GM12891 (cell line): ENCODE data around the gene DIP2A.

Experiments used
- DNase-seq: peaks from one replicate; pipeline ENCODE4 v3.0.0; 2011; ENCODE audit warnings: low spot score; ENCODE audit not compliant: insufficient read length
- FAIRE-seq: peaks from 2 replicates; lab custom pipeline; 2011; peaks lifted over from hg19 to GRCh38; lab: Jason Lieb, UNC
- PAX5 ChIP-seq: IDR thresholded peaks from 2 replicates; pipeline ENCODE4 v1.6.1; 2011; ENCODE audit warnings: low read length, moderate library complexity, mild to moderate bottlenecking; ENCODE audit not compliant: insufficient read depth, severe bottlenecking
- POLR2A ChIP-seq: IDR thresholded peaks from 2 replicates; pipeline ENCODE4 v1.6.1; 2011; ENCODE audit warnings: low read depth, low read length, control low read depth
- POLR2AphosphoS5 ChIP-seq: IDR thresholded peaks from 2 replicates; pipeline ENCODE4 v1.6.1; 2011; ENCODE audit warnings: low read depth, low read length, control low read depth
- POU2F2 ChIP-seq: IDR thresholded peaks from 2 replicates; pipeline ENCODE4 v1.6.1; 2011; ENCODE audit warnings: low read depth, mild to moderate bottlenecking, control low read depth, low read length, moderate library complexity
- SPI1 ChIP-seq: IDR thresholded peaks from 2 replicates; pipeline ENCODE4 v1.6.1; 2011; ENCODE audit warnings: low read depth, low read length, control low read depth
- TAF1 ChIP-seq: IDR thresholded peaks from 2 replicates; pipeline ENCODE4 v1.6.1; 2011; ENCODE audit warnings: low read depth, low read length, control low read depth

Gene DIP2A

DNA sequence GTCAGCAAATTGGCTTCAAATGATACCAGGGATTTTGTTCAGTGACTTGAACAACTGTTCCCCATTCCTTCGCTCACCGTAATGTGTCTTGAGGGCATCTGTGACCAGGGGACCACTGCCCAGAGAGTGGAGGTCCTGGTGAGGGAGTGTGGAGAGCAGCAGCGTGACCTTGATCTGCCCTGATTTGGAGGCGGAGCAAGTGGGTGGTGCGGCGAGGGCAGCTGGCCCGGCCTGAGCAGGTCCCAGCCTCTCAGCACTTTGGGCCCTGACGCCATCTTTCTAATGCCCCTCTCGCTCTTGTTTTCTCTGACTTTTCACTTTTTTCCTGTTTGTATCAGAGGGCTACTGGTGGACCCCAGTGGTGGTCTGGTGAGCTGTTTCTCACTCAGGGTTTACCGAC lies 31.1 kb downstream of the DIP2A start:
- TF ChIP-seq PAX5 (no peak), POU2F2 (no peak), POLR2AphosphoS5 (no peak)
- no peak for FAIRE-seq

DNA sequence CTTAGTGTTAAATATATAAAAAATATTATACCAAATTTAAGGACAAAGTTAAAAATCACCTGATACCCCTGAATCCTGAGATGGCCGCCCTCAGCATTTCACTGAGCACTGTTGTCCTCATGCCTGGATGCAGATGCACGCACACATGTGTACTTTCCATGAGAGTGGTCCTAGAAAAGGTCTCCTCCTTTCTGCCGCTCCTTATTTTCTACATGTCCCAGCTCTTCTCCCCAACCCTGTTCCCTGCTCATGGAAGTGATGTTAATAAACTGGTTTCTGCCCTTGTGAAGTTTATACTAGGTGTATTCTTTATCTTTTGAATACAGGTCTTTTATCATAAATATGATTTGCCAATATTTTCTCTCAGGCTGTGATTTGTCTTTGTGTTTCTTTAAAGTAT lies 32.9 kb downstream of the DIP2A start:
- FAIRE-seq, result no peak
- no peak for TF ChIP-seq TAF1
- no peak for TF ChIP-seq POLR2A
- no peak for TF ChIP-seq PAX5
- TF ChIP-seq SPI1, result no peak
- no peak for TF ChIP-seq POU2F2
- TF ChIP-seq POLR2AphosphoS5, result no peak
- no peak for DNase-seq

More for the DNA sequence above, 31.1 kb downstream of the DIP2A start:
- no peak for DNase-seq

DNA sequence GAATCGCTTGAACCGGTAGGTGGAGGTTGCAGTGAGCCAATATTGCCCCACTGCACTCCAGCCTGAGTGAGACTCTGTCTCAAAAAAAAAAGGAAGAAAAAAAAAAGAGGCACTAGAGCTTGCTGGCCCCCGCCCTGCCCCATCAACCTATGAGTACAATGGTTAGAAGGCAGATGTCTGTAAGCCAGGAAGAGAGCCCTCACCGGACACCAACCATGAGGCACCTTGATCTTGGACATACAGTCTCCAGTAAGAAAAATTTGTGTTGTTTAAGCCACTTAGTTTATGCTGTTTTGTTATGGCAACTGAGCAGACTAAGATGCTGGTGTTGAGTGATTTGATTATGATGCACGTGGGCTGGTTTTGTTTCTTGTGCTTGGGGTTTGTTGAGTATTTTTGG lies 34.2 kb downstream of the DIP2A start:
- FAIRE-seq, result no peak
- no peak for TF ChIP-seq POLR2AphosphoS5
- no peak for TF ChIP-seq PAX5
- TF ChIP-seq POU2F2, result no peak
- TF ChIP-seq SPI1, result no peak
- TF ChIP-seq POLR2A, result no peak
- no peak for TF ChIP-seq TAF1
- DNase-seq, result no peak

DNA sequence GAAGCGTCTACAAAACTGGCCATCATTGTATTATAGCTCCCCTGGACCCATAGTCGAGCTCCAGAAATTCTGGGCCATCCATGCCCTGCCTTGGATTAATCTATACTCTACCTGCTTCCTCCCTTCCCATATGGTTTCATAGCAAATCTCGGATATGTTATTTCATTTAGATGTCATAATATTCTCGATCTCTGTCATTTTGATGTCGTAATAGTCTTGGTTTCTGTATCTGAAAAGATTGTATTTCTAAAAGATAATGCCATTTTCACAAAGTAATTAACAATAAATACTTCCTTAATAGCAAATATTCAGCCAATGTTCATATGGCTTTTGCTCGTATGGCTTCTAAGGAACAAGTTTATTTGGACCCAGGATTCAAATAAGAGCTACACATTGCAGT lies 35.1 kb downstream of the DIP2A start:
- TF ChIP-seq PAX5, result no peak
- TF ChIP-seq POU2F2, result no peak
- no peak for TF ChIP-seq SPI1
- TF ChIP-seq POLR2AphosphoS5, result no peak
- no peak for TF ChIP-seq POLR2A
- DNase-seq (no peak), FAIRE-seq (no peak)

DNA sequence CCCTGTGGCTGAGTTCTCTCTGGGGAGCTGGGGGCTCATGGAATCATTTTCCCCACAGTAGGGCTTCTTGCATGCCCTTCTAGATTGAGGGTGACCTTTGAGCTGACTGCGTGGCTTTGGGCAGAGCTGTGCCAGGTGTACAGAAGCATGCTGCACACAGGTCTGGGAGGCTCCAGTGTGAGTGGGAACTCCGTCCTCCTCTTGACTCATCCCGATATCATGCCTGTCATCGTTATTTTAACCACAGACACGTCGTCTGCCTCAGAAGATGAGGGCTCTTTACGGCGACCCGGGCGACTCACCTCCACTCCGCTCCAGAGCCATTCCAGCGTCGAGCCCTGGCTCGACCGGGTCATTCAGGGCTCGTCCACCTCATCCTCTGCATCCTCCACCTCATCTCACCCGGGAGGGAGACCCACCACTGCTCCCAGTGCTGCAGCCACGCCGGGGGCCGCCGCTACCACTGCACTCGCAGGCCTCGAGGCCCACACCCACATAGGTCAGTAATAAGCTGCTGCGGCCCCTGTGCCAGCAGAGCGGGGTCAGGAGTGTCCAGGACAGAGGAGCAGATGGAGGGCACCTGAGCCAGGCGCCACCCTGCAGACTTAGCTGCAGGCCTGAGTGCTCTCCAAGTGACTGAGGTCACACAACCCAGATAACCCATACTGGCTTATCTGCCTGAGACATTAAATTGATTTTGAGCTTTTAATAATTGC lies 39.8 kb downstream of the DIP2A start:
- DNase-seq (no peak), FAIRE-seq (no peak)
- TF ChIP-seq POU2F2, result no peak
- TF ChIP-seq TAF1, result no peak
- no peak for TF ChIP-seq SPI1
- no peak for TF ChIP-seq PAX5
- TF ChIP-seq POLR2AphosphoS5, result no peak
- TF ChIP-seq POLR2A, result no peak

DNA sequence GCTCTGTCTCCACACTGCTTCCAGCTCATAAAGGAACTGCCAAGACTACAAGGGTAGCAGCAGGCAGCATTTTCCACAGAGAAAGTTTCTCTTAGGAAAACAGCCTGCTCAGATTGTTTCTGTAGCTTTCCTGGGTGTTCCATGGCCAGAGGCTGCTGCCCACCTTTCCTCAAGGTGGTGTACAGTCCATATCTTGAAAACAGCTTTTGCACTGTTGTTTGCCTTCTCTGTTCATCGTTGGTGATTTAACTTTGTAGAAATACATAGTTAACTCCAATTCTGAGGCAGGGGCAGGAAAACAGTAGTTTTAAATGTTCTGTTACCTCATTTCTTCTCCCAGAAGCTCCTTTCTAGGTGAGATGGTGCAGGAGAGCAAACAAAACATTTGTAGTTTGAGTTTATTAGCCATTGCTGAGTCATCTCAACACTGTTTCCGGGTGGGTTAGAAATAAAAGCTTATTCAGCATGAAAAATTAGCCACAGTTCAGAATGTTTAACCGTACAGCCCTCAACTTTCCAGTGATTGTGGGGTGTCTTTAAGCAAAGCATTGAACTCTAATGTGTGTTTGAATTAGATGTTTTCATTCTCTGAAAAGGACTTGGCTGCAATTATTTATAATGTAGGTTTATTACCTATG lies 41.7 kb downstream of the DIP2A start:
- DNase-seq, result no peak
- TF ChIP-seq POU2F2 (no peak), TAF1 (no peak), SPI1 (no peak), PAX5 (no peak), POLR2AphosphoS5 (no peak), POLR2A (no peak)
- peak; percentile 91 for FAIRE-seq

DNA sequence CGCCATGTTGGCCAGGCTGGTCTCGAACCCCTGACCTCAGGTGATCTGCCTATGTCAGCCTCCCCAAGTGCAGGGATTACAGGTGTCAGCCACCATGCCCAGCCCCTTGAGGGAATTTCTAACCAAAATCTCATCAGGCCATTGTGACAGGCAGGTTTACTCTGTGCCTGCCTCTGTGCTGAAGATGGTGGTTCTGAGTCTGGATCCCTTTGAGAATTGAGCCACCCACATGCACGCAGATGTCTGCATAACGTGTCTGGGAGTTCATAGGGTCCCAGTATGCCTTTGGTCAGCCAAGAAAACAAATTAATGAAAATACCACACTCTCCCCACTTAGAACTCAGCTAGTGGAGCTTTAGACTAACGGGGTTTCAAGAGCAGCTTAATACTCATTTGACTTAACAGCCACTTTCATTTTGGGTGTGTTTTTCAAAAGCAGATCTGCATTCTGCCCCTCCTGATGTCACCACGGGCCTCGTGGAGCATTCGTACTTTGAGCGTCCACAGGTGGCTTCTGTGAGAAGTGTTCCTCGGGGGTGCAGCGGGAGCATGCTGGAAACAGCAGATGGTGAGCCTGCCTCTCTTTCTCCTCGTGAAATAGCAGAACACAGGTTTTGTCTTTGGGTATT lies 45.3 kb downstream of the DIP2A start:
- DNase-seq (no peak), FAIRE-seq (peak; percentile 84)
- no peak for TF ChIP-seq POLR2AphosphoS5
- no peak for TF ChIP-seq PAX5
- no peak for TF ChIP-seq SPI1
- no peak; the same call in 1 of the 2 replicates for TF ChIP-seq POU2F2
- no peak for TF ChIP-seq TAF1
- TF ChIP-seq POLR2A, result no peak

DNA sequence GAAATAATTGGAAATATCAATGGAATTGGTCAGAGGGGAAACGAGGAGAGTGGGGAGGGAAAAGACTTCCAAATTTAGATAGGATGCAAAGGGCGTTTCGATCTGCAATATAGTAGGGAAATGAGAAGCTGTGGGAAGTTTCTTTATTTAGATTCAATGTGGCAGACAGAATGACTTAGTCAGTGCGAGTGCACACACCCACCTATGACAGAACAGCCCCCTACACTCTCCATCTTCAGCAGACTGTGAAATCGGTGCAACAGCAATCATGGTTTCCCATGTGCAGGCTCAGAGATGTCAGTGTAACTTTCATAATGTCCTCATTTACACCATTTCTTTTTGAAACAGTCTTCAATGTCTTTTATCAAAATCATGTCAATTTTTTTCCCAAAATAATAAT lies 46.0 kb downstream of the DIP2A start:
- no peak for TF ChIP-seq TAF1
- no peak for TF ChIP-seq POU2F2
- no peak for TF ChIP-seq POLR2A
- peak; percentile 21; the same call in 1 of the 2 replicates for TF ChIP-seq SPI1
- no peak for TF ChIP-seq POLR2AphosphoS5
- no peak for TF ChIP-seq PAX5
- FAIRE-seq (peak; percentile 23), DNase-seq (no peak)

DNA sequence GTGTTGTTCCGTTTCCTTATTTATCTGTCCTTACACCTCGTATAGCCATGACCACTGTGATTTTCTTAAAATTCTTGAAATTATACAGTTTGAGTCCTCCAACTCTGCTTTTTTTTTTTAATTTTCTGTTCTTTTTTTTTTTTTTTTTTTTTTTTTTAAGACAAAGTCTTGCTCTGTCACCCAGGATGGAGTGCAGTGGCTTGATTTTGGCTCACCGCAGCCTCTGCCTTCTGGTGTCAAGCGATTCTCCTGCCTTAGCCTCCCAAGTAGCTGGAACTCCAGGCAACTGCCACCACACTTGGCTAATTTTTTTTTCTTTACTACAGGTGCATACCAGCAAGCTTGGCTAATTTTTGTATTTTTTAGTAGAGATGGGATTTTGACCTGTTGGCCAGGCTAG lies 48.9 kb downstream of the DIP2A start:
- FAIRE-seq, result no peak
- DNase-seq, result no peak

More for the DNA sequence above, 48.9 kb downstream of the DIP2A start:
- TF ChIP-seq TAF1, result no peak
- no peak for TF ChIP-seq SPI1
- TF ChIP-seq POLR2AphosphoS5, result no peak
- no peak for TF ChIP-seq PAX5
- TF ChIP-seq POLR2A, result no peak
- TF ChIP-seq POU2F2, result no peak
